ENCODE measurements around the gene WNT10A.
"Not testable (repeated sequence)": the region's sequence is repeated elsewhere in the genome, so short reads cannot be mapped to it uniquely, and the experiment has no call there.

Gene WNT10A

DNA sequence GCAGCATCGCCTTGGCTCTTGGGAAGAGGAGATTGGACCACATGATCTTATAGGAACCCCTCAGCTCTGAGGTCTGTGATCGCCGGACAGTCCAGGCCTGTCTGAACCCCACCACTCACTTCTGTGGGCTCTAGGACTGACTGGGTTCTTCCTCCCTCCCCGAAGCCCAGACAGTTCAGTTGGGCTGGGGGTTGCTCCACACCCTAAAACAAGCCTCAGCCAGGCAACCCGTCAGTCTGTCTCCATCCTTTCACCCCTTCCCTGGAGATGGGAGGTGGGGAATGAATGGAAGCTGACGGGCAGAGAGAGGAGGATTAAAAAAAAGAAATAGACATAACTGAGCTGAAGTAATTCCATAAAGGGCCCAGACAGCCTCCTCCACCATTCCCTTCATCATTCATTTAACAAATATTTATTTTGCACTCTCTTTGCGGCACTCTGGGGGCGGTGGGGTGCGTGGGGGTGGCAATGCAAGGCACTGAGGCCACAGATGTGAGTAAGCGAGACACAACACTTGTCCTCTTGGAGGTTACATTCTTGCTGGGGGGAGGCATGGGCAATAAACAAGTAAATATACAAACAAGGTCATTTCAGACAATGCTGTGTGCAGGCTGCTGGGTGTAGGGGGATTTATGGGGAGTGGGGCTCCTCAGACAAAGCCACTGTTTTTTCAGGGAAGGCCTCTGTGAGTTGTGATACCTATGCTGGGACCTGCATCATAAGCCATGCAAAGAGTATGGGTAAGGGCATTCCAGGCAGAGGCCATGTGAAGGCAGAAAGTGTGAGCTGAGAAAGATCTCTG lies 12.9 kb downstream of the WNT10A start:
- no peak for DNase-seq (ENCODE audit: low read depth, low spot score)

DNA sequence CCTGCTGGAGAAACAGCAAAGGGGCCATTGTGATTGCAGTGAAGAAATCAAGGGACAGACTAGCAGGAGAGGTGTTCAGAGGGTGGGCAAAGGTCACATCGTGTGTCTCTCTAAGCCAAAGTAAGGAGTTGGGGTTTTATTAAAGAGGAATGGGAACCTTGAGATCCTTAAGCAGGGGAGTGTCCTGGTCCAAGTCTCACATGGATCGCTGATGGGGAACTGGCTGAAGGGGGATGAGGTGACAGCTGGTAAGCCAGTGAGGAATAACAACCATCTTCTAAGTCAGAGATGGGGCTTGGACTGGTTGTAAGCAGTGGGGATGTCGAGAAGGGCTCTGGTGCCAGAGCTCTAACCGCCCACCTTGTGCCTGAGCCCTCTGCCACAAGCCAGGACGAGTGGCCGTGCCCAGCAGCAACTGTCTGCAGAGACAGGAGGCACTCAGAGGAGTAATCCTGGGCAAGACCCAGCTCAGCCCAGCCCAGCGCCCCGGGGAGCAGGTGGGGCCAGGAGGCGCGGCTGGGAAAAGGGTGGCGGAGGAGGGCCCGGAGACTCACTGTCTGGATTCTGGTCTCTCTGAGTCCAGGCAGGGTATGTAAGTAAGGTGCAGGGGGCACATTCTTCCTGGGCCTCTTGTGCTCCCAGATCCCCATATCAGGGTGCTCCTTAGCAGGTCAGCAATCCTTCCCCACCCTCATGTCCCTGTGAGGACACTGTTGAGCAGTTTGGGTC lies 13.7 kb downstream of the WNT10A start:
- no peak for DNase-seq (ENCODE audit: low read depth, low spot score)

GRCh38 chr2:218894880-218895157 lies 14.2 kb downstream of the WNT10A start:
- DNase-seq (ENCODE audit: low read depth, low spot score) = no peak

- DNase-seq (ENCODE audit: low read depth, low spot score) = no peak
Observed at GRCh38 chr2:218895326-218895725, 14.7 kb downstream of the WNT10A start.

DNA sequence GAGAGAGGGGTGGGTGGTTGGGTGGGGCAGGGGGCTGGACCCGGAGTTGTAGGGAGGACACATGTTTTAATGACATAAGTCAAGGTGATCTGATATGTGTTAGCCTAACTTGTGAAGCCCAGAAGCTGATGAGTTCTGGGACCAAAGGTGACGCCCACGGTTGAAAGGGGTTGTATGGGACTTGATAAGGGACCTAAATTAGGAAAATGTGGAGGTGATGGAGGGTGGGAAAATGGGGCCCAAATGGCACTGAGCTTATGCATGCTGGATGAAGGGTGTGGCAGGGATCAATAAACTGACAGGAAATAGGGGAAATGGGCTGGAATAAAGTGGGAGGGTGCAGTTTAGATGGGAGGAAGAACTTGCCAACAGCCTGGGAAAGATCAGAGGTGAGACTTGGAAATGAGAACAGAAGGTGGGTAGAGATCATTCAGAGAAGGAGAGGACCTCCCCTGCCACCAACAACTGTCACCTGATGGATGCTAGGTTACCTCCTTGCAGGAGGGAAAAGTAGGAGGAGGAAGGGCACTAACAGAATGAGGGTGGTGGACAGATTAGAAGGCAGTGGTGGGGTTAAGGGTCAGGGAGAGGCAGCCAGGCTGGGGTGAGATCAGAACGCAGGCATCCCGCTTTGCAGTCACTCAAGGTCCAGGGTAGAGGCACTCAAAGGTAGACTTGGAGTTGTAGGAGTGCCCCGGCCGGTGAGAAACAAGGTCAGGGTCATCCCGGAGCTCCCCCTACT lies 15.3 kb downstream of the WNT10A start:
- no peak for DNase-seq (ENCODE audit: low read depth, low spot score)

DNA sequence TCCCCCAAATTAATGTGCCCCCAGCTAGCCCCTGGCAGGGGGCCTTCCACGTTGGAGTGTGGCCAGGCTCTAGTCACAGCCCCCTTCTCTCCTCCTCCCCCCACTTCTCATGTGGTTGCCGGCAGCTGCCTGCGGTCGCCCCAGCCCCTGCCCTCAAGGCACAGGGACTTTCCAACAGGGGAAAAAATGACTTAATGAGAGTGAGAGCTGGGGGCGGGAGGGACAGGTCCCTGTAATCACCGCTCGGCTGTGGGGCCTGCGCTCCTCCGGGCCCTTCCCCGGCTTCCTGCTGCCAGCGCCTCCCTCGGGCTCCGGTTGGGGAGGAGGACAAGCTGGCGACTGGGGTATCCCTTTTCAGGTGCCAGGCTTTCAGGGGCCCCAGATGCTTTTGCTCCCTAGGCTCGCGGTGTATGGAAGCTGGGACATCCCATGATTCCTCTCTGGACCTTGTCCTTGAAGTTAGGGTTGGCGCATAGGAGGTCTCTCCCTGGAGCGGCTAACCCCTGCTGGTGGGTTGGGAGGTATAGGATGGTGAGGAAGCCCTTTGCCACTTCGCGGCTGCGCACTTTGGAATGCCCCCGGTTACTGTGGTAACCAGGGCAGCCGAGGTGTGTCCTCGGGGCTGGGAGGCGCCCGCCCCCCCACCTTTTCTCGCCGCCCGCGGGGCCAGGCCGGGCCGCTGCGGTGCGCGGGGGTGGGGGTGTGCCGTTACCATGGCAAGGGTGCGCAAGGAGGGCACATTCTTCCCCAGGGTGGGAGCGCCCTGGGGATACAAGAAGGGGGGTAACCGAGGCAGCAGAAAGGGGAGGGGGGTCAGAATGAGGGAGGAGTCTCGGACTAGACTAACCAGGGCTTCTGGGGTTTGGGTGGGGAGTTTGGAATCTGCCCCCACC lies 16.1 kb downstream of the WNT10A start:
- peak; percentile 73 for DNase-seq (ENCODE audit: low read depth, low spot score)

DNA sequence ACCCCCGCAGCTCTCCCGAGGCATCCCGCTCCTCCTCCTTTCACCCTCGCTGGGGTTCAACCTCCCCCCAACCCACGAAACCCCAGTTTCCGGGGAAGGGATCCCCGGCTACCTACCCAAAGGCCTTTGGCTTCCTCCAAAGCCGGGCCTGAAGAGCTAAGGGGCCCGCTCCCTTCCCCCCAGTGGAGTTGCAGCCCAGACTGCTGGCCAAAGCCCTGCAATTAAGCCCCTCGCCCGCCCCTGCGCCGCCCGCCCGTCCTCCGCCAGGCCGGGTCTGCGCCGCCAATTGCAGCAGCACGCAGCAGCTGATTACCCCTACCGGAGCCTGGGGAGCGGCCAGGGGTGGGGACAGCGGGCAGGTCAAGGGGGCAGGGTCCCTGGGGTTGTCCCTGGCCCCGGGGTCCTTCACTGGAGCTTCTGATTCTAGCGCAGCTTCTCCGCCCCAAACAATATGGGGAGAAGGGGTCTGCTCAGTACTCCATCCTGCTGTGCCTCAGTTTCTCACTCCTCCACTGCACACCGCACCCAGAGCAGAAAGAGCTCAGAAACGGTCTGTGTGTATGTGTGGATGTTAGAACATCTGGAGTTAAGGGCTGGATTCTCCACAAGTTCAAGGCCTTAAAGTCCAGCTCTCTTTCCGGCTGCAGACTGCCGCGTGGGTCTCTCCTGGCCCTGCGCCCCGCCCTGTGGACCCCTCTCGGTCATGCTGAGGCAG lies 16.9 kb downstream of the WNT10A start:
- no peak for DNase-seq (ENCODE audit: low read depth, low spot score)

- DNase-seq (ENCODE audit: low read depth, low spot score) = peak; percentile 69
Observed at GRCh38 chr2:218898109-218898878, 17.6 kb downstream of the WNT10A start.

GRCh38 chr2:218899147-218899546 lies 18.5 kb downstream of the WNT10A start:
- no peak for DNase-seq (ENCODE audit: low read depth, low spot score)

DNA sequence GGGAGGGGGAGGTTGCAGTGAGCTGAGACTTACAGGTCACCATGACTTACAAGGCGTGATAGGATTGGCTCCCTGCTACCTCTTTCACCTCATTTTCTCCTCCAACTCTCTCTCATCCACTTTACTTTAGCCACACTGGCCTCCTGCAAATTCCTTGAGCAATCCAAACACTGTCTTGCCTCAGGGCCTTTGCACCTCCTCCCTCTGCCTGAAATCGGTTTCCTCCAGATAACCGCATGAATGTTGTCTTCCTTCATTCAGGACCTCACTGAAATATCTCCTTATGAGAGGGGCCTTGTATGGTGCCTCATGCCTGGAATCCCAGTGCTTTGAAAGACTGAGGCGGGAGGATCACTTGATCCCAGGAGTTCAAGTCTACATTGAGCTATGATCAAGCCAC lies 21.8 kb downstream of the WNT10A start:
- DNase-seq (ENCODE audit: low read depth, low spot score) = no peak

DNA sequence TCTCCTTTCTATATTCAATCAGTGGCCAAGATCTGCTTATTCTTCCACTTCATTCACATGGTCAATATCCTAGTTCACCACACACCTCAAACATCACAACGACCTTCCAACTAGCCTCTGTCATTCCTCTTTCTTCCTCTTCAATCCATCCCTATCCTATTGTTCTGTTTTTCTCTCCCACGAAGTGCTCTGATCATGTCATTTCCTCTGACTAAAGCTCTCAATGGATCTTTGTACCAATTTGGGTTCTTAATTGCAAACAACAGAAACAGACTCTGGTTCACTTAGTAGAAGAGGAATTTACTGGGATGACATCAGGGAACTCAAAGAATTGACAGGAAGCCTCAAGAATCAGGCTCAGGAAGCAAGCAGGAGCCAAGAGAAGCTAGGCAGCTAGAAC lies 23.5 kb downstream of the WNT10A start:
- DNase-seq (ENCODE audit: low read depth, low spot score) = no peak

GRCh38 chr2:218908721-218909619 lies 28.3 kb downstream of the WNT10A start:
- peak; percentile 80 for DNase-seq (ENCODE audit: low read depth, low spot score)

DNA sequence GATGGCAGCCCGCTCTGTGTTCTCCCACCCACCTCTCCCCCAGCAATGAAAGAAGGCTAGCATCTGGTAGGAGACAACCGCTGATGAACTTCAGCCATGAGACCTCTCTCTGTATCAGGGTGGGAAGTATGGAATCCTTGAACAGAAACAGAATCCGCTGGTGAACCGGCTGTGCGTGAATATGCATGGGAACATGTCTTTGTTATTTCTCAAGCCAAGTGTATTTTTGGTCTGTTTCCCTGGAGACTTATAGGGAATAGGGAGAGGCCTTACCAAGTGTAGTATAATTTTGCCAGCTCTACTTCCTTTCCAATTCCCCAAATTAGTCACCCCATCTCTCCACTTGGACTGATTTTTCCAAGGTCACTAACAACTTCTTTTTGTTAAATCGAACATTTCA lies 30.1 kb downstream of the WNT10A start:
- no peak for DNase-seq (ENCODE audit: low read depth, low spot score)

DNA sequence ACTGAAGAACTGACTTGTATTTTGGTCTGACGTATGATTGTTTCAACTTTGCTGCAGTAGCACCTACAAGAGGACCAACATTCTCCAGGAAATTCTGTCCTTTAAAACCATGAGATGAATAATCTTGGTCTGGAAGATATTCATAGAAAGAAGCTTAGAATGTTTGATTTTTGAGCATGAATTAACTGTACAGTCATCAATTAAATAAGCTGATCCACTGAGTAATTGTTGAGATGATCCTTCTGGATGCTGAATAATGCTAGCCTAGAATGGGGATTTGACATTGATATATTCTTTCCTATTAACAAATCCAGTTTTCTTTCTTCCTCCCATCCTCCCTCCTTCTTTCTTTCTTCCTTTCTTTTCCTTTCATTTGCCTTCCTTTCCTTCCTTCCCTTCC lies 39.9 kb downstream of the WNT10A start:
- DNase-seq (ENCODE audit: low read depth, low spot score) = no peak

DNA sequence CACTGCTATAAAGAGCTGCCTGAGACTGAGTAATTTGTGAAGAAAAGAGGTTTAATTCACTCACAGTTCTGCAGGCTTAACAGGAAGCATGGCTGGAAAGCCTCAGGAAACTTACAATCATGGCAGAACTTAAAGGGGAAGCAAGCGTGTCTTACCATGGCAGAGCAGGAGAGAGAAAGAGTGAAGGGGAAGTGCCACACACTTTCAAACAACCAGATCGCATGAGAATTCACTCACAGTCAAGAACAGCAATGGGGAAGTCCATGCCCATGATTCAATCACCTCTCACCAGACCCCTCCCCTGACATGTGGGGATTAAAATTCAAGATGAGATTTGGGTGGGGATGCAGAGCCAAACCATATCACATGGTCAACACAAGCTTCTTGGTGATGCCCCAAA lies 44.1 kb downstream of the WNT10A start:
- no peak for DNase-seq (ENCODE audit: low read depth, low spot score)

DNA sequence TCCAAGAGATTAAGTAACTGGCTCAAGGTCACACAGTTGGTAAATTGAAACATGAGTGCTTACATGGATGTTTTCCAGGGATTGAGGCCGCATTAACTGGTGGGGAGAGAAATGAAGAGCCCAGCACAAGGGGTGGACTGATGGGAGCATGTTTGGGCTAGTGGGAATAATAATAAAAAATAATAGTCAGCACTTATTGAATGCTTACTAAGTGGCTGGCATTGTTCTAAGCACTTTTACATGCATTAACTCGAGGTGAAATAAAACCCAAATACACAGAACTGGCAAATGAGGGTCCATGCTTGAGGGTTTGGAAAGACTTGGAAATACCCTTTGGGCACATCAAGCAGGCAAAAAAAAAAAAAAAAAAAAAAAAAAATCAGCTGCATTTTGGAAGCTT lies 44.8 kb downstream of the WNT10A start:
- no peak for DNase-seq (ENCODE audit: low read depth, low spot score)

DNA sequence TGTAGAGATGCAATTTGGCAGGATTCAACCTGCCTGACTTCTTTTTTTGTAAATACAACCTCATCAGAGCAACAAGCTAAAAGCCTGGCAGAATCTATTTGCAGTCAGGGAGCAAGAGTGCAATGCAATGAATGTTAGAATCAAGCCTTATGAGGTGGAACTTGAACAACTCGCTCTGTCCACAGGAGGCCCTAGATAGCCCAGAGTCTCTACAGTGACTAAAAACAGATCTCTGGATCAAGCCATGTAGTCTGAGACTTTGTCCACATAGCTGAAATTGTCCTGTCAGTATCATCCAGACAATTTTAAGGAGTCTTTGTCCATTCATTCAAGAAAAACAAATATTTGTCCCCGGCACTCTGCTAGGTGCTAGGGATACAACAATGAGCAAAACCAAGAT lies 46.8 kb downstream of the WNT10A start:
- DNase-seq (ENCODE audit: low read depth, low spot score) = no peak

- DNase-seq (ENCODE audit: low read depth, low spot score) = no peak
Observed at GRCh38 chr2:218927876-218928275, 47.2 kb downstream of the WNT10A start.

GRCh38 chr2:218930488-218930887 lies 49.8 kb downstream of the WNT10A start:
- DNase-seq (ENCODE audit: low read depth, low spot score) = not testable (repeated sequence)
